Small intestine (tissue), 7 donors: Measurements from ENCODE around the gene DIAPH3. TPM values are rescaled to one million over a fixed set of nuclear protein-coding genes. Genes with fewer than 3 reads are reported as not detected.

Source experiments
- DNase-seq, 2 donors: peaks; one replicate each; pipeline versions ENCODE4 v3.0.0 to v3.0.0-alpha.2; 2013
- FAIRE-seq: peaks from 2 replicates; lab custom pipeline; 2012; peaks lifted over from hg19 to GRCh38; lab: Jason Lieb, UNC
- H3K27ac ChIP-seq, 3 donors: one replicate each; pipeline ENCODE4 v1.5.1; 2013; ENCODE audit warnings: low read length in 2 of 3, mild to moderate bottlenecking in 2 of 3, control low read depth in 1 of 3, inconsistent platforms in 1 of 3, low read depth in 1 of 3, moderate library complexity in 1 of 3
- H3K27me3 ChIP-seq, 3 donors: one replicate each; pipeline ENCODE4 v1.6.1; 2013; ENCODE audit warnings: low read length in 3 of 3, inconsistent platforms in 1 of 3; ENCODE audit not compliant: control insufficient read depth in 3 of 3, insufficient read depth in 3 of 3
- H3K36me3 ChIP-seq, 3 donors: one replicate each; pipeline ENCODE4 v1.6.1; 2013; ENCODE audit warnings: low read length in 3 of 3, inconsistent platforms in 1 of 3, low read depth in 1 of 3, mild to moderate bottlenecking in 1 of 3, moderate library complexity in 1 of 3; ENCODE audit not compliant: control insufficient read depth in 3 of 3, insufficient read depth in 2 of 3
- H3K4me1 ChIP-seq, 3 donors: one replicate each; pipeline ENCODE4 v1.6.1; 2013; ENCODE audit warnings: low read length in 2 of 3, inconsistent platforms in 1 of 3, low read depth in 1 of 3, mild to moderate bottlenecking in 1 of 3, moderate library complexity in 1 of 3; ENCODE audit not compliant: control insufficient read depth in 3 of 3, insufficient read depth in 2 of 3
- H3K4me3 ChIP-seq, 3 donors: one replicate each; pipeline ENCODE4 v1.5.1; 2013; ENCODE audit warnings: low read length in 3 of 3, control low read depth in 1 of 3, inconsistent platforms in 1 of 3, low read depth in 1 of 3, mild to moderate bottlenecking in 1 of 3, moderate library complexity in 1 of 3
- H3K9me3 ChIP-seq, 2 donors: one replicate each; pipeline ENCODE4 v1.6.1; 2013; ENCODE audit warnings: low read depth in 1 of 2, low read length in 1 of 2; ENCODE audit not compliant: control insufficient read depth in 2 of 2, insufficient read depth in 1 of 2
- WGBS, 3 donors: extraction: QIAGEN DNeasy Blood & Tissue Kit; methylation state at CpG; one replicate each; pipeline ENCODE4 v1.1.7; 2013; 5-methylcytosine and 5-hydroxymethylcytosine counted together
- polyA plus RNA-seq, 4 donors: library from polyadenylated mRNA; stranded (reverse) in 3 of 4; unstranded in 1 of 4; fragments of 200-250 nt in 3 of 4; fragments of 120-200 nt in 1 of 4; gene quantifications; one replicate each; pipeline versions ENCODE4 v1.2.1 to v1.2.3, GENCODE V29; 2013
- donor health status: healthy with polysubstance abuse.
- donor health status: control.
- donor health status: control.
- donor health status: Bipolar disorder and iron deficiency.
- donor health status: healthy.

Gene DIAPH3
- polyA plus RNA-seq, 4 donors, result 0.67 to 4.2 (median 3.1) TPM

- no peak overlapping the region for H3K4me3 ChIP-seq
- H3K9me3 ChIP-seq, result no peaks in the 10 kb centered on the region
- FAIRE-seq (no peak), DNase-seq (no peak)
- 77 to 95% (median 89%) methylated on average over 2 of the region's 2 CpGs for WGBS, 3 donors
- no peaks in the 10 kb centered on the region for H3K27me3 ChIP-seq
- H3K4me1 ChIP-seq, result no peaks in the 10 kb centered on the region
- H3K36me3 ChIP-seq, result no peaks in the 10 kb centered on the region
- H3K27ac ChIP-seq, result no peak overlapping the region
These were observed 213.5 kb downstream of the DIAPH3 start for GRCh38 chr13:59950266-59950665.

DNA sequence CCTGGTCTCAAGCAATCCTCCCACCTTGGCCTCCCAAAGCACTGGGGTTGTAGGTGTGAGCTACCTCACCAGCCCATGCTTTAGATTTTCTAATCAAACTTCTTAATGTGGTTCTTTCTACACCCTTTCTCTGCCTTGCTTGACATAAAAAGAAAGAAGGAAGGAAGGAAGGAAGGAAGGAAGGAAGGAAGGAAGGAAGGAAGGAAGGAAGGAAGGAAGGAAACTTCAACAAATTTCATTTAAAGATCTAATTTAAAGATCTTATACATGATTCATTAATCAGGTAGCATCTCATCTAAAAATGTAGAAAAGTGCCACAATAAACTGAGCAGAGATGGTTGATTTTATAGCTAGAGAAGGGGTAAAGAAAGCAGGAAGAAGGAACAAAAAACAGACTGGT is 215.0 kb downstream of the DIAPH3 start:
- H3K36me3 ChIP-seq, result no peaks in the 10 kb centered on the region
- no peak overlapping the region for H3K27ac ChIP-seq
- FAIRE-seq, result no peak

GRCh38 chr13:59946944-59947343 is 216.8 kb downstream of the DIAPH3 start:
- no peak for FAIRE-seq
- 87 to 88% (median 87%) methylated on average over 4 of the region's 4 CpGs for WGBS, 3 donors
- no peaks in the 10 kb centered on the region for H3K27me3 ChIP-seq

More for the DNA sequence above, 215.0 kb downstream of the DIAPH3 start:
- no peak for DNase-seq
- Histone ChIP-seq H3K4me3 (no peak overlapping the region), H3K4me1 (no peaks in the 10 kb centered on the region), H3K27me3 (no peaks in the 10 kb centered on the region), H3K9me3 (no peaks in the 10 kb centered on the region)

GRCh38 chr13:59931621-59932020 is 232.1 kb downstream of the DIAPH3 start:
- Histone ChIP-seq H3K27ac (no peak overlapping the region), H3K9me3 (peaks cover 0 to 5% of the 10 kb centered on the region in 2 donors), H3K4me1 (no peaks in the 10 kb centered on the region), H3K27me3 (no peaks in the 10 kb centered on the region), H3K4me3 (no peak overlapping the region), H3K36me3 (no peaks in the 10 kb centered on the region)
- DNase-seq (no peak), FAIRE-seq (no peak)
- 64 to 88% (median 77%) methylated on average over 1 of the region's 1 CpG for WGBS, 3 donors

More at GRCh38 chr13:59946944-59947343, 216.8 kb downstream of the DIAPH3 start:
- Histone ChIP-seq H3K36me3 (no peaks in the 10 kb centered on the region), H3K27ac (no peak overlapping the region), H3K4me1 (no peaks in the 10 kb centered on the region), H3K4me3 (no peak overlapping the region), H3K9me3 (no peaks in the 10 kb centered on the region)
- DNase-seq, result no peak

DNA sequence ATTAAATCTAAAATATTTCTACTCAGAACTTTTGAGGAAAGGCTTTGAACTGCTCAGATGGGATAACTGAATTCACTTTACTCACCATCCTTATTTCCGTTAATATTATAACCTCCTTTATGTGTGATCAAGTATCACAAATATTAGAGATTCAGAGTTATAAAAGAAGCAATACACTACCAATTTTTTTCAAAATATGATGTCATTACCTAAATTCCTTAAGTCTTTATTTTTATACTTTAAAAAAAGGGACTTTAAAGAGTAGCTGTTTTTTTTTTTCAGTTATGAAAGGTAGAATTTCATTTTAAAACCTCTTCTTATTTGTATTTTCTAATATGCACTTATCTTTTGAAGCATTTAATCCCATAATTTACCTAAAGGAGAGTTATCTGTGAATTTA is 239.5 kb downstream of the DIAPH3 start:
- Histone ChIP-seq H3K9me3 (peaks cover 0 to 5% of the 10 kb centered on the region in 2 donors), H3K27ac (no peak overlapping the region), H3K27me3 (no peaks in the 10 kb centered on the region), H3K4me1 (no peaks in the 10 kb centered on the region), H3K4me3 (no peak overlapping the region), H3K36me3 (no peaks in the 10 kb centered on the region)
- 96 to 100% (median 100%) methylated on average over 1 of the region's 1 CpG for WGBS, 3 donors
- DNase-seq (no peak), FAIRE-seq (peak; percentile 61)

- WGBS, 3 donors, result 82 to 87% (median 83%) methylated on average over 3 of the region's 3 CpGs
- H3K9me3 ChIP-seq, result peaks cover 0 to 3% of the 10 kb centered on the region in 2 donors
- no peak overlapping the region for H3K27ac ChIP-seq
- DNase-seq, result no peak
- no peaks in the 10 kb centered on the region for H3K27me3 ChIP-seq
- H3K4me3 ChIP-seq, result no peak overlapping the region
- H3K36me3 ChIP-seq, result no peaks in the 10 kb centered on the region
- no peaks in the 10 kb centered on the region for H3K4me1 ChIP-seq
- FAIRE-seq, result no peak
These were observed 248.5 kb downstream of the DIAPH3 start for GRCh38 chr13:59915252-59915651.

- Histone ChIP-seq H3K4me1 (no peaks in the 10 kb centered on the region), H3K36me3 (no peaks in the 10 kb centered on the region), H3K4me3 (no peak overlapping the region), H3K9me3 (peaks cover 0 to 3% of the 10 kb centered on the region in 2 donors), H3K27me3 (no peaks in the 10 kb centered on the region), H3K27ac (no peak overlapping the region)
- peak; percentile 44 for FAIRE-seq
- DNase-seq, result no peak
- WGBS, 3 donors, result 69 to 74% (median 70%) methylated on average over 2 of the region's 2 CpGs
These were observed 249.2 kb downstream of the DIAPH3 start for GRCh38 chr13:59914556-59914955.

- no peak overlapping the region for H3K27ac ChIP-seq
- 35 to 54% (median 42%) methylated on average over 7 of the region's 7 CpGs for WGBS, 3 donors
- H3K27me3 ChIP-seq, result no peaks in the 10 kb centered on the region
- H3K36me3 ChIP-seq, result no peaks in the 10 kb centered on the region
- H3K9me3 ChIP-seq, result no peaks in the 10 kb centered on the region
- FAIRE-seq (peak; percentile 41), DNase-seq (peak; percentile 46 to 52)
- H3K4me3 ChIP-seq, result no peak overlapping the region
- no peaks in the 10 kb centered on the region for H3K4me1 ChIP-seq
These were observed 257.2 kb downstream of the DIAPH3 start for GRCh38 chr13:59906413-59907049.

DNA sequence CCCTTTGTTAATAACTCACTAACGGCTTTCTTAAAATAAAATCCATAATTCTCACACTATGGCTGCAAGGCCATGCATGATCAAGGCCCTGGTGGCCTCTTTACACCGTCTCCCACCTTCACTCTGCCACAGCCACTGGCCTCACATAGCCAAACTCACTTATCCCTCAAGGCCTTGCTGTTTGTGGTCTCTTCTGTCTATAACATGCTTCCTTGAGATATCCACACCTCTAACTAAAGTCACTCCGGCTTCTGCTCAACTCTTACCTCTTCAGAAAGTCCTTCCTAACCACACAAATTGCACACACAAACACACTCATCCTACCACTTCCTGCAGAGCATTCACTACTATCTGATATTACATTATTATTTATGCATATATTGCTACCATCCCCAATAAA is 262.5 kb downstream of the DIAPH3 start:
- no peak for DNase-seq
- WGBS, 3 donors, result 84 to 89% (median 85%) methylated on average over 3 of the region's 3 CpGs
- H3K36me3 ChIP-seq, result no peaks in the 10 kb centered on the region
- no peaks in the 10 kb centered on the region for H3K4me1 ChIP-seq
- no peak for FAIRE-seq
- no peaks in the 10 kb centered on the region for H3K9me3 ChIP-seq
- H3K27me3 ChIP-seq, result no peaks in the 10 kb centered on the region
- H3K27ac ChIP-seq, result no peak overlapping the region
- no peak overlapping the region for H3K4me3 ChIP-seq
